Retinal pigment epithelial cell (primary cell): Measurements from ENCODE around the gene C10orf105.

Source experiments
- DNase-seq: peaks from one replicate; pipeline ENCODE4 v3.0.0-alpha.2; 2010; ENCODE audit warnings: low read depth
- H3K4me3 ChIP-seq: 2 replicates; pipeline ENCODE4 v1.5.1; 2011; ENCODE audit warnings: mild to moderate bottlenecking, low read length, control low read depth, moderate library complexity
- TF ChIP-seq, protein P1 (sequence below): conservative IDR thresholded peaks from 2 replicates; pipeline ENCODE4 v1.5.1; 2011; ENCODE audit warnings: low read depth, low read length, control low read depth, inconsistent platforms

The C10orf105 gene

DNA sequence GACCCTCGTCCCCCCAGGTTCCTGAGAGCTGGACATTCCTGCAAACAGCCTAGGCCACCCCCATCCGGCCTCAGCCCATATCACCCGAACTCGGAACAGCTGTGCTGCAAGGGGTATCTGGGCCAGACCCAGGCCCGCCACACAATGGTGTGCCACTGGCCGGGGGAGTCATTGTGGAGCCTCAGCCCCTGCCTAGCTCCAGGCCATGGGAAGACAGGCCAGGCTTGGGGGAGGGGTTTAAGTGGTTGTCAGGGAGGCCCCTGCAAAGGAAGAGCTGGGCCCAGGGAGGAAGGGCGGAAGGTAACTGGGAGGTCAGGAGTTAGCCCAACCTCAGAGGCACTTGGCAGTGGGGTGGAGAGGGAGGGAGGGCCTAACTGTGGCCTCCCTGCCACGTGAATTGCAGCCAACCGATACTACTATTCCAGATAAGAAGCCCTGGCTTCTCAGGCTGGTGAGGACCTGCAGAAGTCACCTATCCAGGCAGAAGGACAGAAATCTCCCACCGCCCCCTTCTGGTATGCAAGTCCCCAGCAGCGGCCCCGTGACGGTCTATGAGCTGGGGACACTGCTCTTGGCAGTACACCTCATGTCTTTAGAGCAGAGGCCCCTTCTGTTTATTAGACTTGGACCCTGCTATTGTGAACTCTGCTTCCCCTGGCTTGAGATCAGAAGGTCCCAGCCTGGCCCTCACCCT, 26.9 kb upstream of the C10orf105 start:
- TF ChIP-seq, protein P1, sequence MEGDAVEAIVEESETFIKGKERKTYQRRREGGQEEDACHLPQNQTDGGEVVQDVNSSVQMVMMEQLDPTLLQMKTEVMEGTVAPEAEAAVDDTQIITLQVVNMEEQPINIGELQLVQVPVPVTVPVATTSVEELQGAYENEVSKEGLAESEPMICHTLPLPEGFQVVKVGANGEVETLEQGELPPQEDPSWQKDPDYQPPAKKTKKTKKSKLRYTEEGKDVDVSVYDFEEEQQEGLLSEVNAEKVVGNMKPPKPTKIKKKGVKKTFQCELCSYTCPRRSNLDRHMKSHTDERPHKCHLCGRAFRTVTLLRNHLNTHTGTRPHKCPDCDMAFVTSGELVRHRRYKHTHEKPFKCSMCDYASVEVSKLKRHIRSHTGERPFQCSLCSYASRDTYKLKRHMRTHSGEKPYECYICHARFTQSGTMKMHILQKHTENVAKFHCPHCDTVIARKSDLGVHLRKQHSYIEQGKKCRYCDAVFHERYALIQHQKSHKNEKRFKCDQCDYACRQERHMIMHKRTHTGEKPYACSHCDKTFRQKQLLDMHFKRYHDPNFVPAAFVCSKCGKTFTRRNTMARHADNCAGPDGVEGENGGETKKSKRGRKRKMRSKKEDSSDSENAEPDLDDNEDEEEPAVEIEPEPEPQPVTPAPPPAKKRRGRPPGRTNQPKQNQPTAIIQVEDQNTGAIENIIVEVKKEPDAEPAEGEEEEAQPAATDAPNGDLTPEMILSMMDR = peak; percentile 37
- DNase-seq = no peak
- H3K4me3 ChIP-seq = no peak overlapping the region

DNA sequence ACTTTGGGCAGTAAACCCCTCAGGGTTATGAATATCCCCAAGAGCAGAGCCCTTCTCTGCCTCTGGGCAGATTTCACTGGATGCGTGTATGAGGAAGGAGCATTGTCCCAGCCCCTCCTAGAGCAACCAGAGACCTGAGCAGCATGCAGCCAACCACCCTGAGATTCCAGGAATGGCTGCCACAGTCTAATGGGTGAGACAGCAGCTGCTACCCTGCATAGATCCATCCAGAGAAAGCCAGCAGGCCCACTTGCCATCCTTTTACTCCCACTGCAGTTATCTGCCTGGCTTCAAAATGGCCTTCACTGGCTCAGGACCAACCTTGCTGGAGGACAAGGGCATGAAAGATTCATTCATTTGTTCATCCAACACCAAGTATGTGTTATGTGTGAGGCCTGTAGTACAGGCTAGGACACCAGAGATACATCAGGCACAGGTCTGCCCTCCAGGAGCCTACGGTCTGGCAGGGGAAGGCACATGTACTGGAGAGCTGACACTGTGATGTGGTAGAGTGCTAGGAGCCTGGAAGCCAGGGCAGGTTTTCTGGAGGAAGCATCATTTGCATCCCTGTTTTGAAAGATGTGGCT, 26.2 kb upstream of the C10orf105 start:
- DNase-seq = no peak
- no peak overlapping the region for H3K4me3 ChIP-seq
- TF ChIP-seq, protein P1 = no peak

DNA sequence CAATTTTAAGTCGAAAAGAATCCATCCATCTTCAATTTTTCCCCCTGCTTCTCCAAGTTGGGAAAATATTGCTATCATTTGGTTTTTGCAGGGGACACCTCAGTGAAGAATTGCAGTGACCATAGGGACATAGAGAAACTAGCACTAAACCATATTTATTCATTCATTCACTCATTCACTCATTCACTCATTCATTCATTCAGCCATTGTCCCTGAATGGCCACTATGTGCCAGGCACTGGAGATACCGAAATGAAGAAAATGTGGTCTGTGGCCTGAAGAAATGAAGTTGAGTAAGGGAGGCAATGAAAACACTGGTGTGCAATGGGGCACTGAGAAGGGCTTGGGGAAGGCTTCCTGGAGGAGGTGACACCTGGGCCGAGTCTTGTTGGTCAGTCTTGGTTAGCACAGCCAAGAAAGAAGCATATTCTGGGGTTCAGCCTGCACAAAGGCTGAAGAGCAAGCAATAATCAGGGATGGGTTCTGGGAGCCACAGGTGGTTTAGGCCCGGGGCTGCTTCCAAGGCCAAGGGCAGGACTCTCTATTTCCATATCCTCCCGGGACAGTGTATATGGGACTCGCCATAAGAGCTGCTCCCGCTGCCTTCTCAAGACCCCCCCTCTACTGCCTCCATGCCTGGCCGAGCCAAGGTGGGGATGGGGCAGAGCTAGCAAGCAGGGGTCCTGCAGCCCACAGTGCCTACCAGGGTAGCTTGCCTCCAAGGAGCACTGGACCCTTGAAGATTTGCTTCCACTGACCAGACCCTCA, 25.5 kb upstream of the C10orf105 start:
- DNase-seq = no peak
- no peak overlapping the region for H3K4me3 ChIP-seq
- TF ChIP-seq, protein P1 = no peak

DNA sequence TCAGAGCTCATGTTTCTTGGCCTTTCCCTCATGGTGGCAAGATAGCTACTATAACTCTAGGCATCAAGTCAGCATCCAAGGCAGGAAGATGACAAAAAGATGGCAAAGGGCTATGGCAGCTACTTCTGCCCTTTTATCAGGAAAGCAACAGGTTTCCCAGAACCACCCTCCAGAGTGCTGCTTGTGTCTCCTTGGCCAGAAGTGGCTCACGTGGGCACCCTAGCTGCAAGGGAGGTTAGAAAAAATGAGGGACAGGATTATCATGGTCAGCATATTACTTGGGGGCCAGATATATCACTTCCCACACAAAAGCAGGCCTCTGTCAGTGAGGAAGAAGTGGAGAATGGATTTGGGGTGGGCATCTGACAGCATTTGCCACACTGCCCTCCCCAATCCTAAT, 24.3 kb upstream of the C10orf105 start:
- no peak overlapping the region for H3K4me3 ChIP-seq
- DNase-seq = no peak
- TF ChIP-seq, protein P1 = no peak

DNA sequence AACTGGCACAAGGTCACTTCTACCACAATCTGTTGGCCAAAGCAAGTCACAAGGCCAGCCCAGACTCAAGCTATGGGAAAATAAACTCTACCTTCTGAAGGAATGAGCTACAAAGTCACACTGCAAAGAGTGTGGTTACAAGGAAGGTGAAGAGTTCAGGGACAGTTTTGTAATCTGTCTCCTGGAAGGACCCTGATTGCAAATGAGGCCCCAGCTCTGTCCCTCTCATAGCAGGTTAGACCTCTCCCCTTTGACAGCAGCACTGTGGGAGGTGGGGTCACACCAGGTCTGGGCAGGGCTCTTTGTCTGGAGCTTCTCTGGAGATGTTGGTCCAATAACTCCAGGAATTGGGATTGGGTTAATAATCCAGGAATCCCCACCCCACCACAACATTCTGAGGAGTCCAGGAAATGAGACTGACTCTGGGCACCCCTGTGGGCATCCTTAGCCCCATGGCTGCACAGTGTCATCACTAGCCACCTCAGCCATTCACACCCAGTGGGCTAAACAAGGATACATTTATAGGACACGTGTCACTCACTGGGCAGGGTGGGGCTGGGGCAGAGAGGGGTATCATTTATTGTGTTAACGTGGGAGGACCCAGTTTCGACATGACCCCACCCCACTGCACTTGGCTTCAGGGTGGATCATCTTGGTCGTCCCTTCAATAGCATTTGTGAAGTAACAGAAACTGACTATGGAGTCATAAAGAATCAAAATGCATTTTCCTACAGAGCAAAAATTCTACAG, 23.7 kb upstream of the C10orf105 start:
- H3K4me3 ChIP-seq = no peak overlapping the region
- no peak for DNase-seq
- TF ChIP-seq, protein P1 = no peak

DNA sequence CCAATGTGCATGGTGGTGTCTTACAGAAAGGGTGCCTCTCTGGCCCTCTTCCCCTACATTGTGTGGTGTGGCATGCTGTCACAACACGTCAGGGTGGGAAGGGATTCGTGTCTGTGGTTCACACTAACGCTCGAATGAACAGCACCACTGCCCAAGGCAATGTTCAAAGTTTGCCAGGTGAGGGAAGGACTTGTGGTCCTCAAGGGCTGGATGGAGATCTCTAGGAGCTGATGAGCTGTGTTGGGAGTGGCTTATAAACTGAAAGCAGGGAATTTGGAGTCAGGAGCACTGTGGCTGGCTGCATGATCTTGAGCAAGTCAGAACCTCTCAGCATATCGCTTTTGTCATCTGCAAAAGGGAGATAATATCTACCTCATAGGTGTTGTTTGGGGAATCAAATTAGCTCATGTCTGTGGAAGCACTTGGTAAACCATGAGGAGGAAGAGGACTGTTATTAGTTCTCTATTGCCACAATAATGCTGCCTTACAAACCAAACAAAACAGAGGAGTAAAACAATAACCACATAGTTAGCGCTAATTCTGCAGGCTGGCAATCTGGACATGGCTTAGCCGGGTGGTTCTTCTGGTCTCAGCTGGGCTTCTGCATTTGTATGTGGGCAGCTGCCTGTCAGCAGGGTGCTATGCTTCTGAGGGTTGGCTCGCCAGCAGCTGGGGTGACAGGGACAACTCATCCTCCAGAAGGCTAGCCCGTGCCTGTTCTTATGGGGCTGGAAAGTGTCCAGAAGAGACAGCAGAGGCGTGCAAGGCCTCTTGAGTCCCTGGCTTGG, 22.9 kb upstream of the C10orf105 start:
- DNase-seq = no peak
- H3K4me3 ChIP-seq = no peak overlapping the region
- TF ChIP-seq, protein P1 = no peak
